ENCODE measurements around the gene VPREB3.

VPREB3 gene

GRCh38 chr22:23754220-23754919, at the start of gene VPREB3:
TSS of gene VPREB3 (minus strand) at chr22:23754425. CDS start at chr22:23754363, 62 bp downstream.
- DNase-seq (ENCODE audit: low spot score) = no peak

- no peak for DNase-seq (ENCODE audit: low spot score)
These were observed 49.0 kb upstream of the VPREB3 start for GRCh38 chr22:23803001-23803819.

- DNase-seq (ENCODE audit: low spot score) = no peak
These were observed 47.7 kb upstream of the VPREB3 start for GRCh38 chr22:23801886-23802377.

- DNase-seq (ENCODE audit: low spot score) = no peak
These were observed 47.1 kb upstream of the VPREB3 start for GRCh38 chr22:23801238-23801821.

GRCh38 chr22:23800297-23801237, 46.3 kb upstream of the VPREB3 start:
- no peak for DNase-seq (ENCODE audit: low spot score)

- no peak for DNase-seq (ENCODE audit: low spot score)
These were observed 42.2 kb upstream of the VPREB3 start for GRCh38 chr22:23796461-23796860.

- no peak for DNase-seq (ENCODE audit: low spot score)
These were observed 39.1 kb upstream of the VPREB3 start for GRCh38 chr22:23793326-23793725.

- no peak for DNase-seq (ENCODE audit: low spot score)
These were observed 37.8 kb upstream of the VPREB3 start for GRCh38 chr22:23791738-23792645.

GRCh38 chr22:23790819-23791737, 36.9 kb upstream of the VPREB3 start:
- DNase-seq (ENCODE audit: low spot score) = no peak

GRCh38 chr22:23789638-23790037, 35.4 kb upstream of the VPREB3 start:
- DNase-seq (ENCODE audit: low spot score) = no peak

GRCh38 chr22:23789121-23789520, 34.9 kb upstream of the VPREB3 start:
- no peak for DNase-seq (ENCODE audit: low spot score)

GRCh38 chr22:23787910-23788309, 33.7 kb upstream of the VPREB3 start:
- DNase-seq (ENCODE audit: low spot score) = no peak

- no peak for DNase-seq (ENCODE audit: low spot score)
These were observed 33.3 kb upstream of the VPREB3 start for GRCh38 chr22:23787600-23787896.

GRCh38 chr22:23786752-23787599, 32.8 kb upstream of the VPREB3 start, which contains the start of gene SMARCB1:
TSS of gene SMARCB1 (plus strand) at chr22:23786966. CDS start at chr22:23787170, 204 bp downstream.
- peak; percentile 98 for DNase-seq (ENCODE audit: low spot score)

- no peak for DNase-seq (ENCODE audit: low spot score)
These were observed 32.1 kb upstream of the VPREB3 start for GRCh38 chr22:23786261-23786710.

- DNase-seq (ENCODE audit: low spot score) = no peak
These were observed 30.0 kb upstream of the VPREB3 start for GRCh38 chr22:23784215-23784732.

- no peak for DNase-seq (ENCODE audit: low spot score)
These were observed 29.3 kb upstream of the VPREB3 start for GRCh38 chr22:23783265-23784150.

All from D341Med (cell line).